Spinal cord (tissue), 10 donors: Measurements from ENCODE around the gene POMT2. TPM values are rescaled to one million over a fixed set of nuclear protein-coding genes. Genes with fewer than 3 reads are reported as not detected.

Source experiments
- DNase-seq, 6 donors: peaks; one replicate each; pipeline versions ENCODE4 v3.0.0 to v3.0.0-alpha.2; 2013 to 2015; ENCODE audit warnings: low spot score in 6 of 6, low read depth in 4 of 6
- H3K27ac ChIP-seq: one replicate; pipeline ENCODE4 v1.5.1; 2013; ENCODE audit warnings: low read depth, low read length, control low read depth
- H3K27me3 ChIP-seq: one replicate; pipeline ENCODE4 v1.6.1; 2013; ENCODE audit warnings: low read length; ENCODE audit not compliant: control insufficient read depth, insufficient read depth
- H3K36me3 ChIP-seq: one replicate; pipeline ENCODE4 v1.6.1; 2013; ENCODE audit warnings: low read length; ENCODE audit not compliant: control insufficient read depth, insufficient read depth
- H3K4me1 ChIP-seq: one replicate; pipeline ENCODE4 v1.6.1; 2013; ENCODE audit warnings: low read length; ENCODE audit not compliant: control insufficient read depth, insufficient read depth
- H3K4me3 ChIP-seq: one replicate; pipeline ENCODE4 v1.5.1; 2013; ENCODE audit warnings: low read depth, low read length, control low read depth
- H3K9me3 ChIP-seq: one replicate; pipeline ENCODE4 v1.6.1; 2013; ENCODE audit warnings: low read length; ENCODE audit not compliant: control insufficient read depth, insufficient read depth
- WGBS: methylation state at CpG from one replicate; pipeline ENCODE4 v1.1.5; 2013; ENCODE audit warnings: missing lambda C conversion rate; ENCODE audit not compliant: insufficient coverage; 5-methylcytosine and 5-hydroxymethylcytosine counted together
- polyA plus RNA-seq, 2 donors: library from polyadenylated mRNA; unstranded; fragments of 120-200 nt; gene quantifications; one replicate each; pipeline ENCODE4 v1.2.1, GENCODE V29; 2013; ENCODE audit not compliant: insufficient read length in 2 of 2
- total RNA-seq, 2 donors: library from RNA; depleted of rRNA in 1 of 2; stranded (reverse); fragments of 120-200 nt in 1 of 2; fragments of >200 nt in 1 of 2; gene quantifications; one replicate each; pipeline versions ENCODE4 v1.2.3 to v1.2.4, GENCODE V29; 2013 to 2014
- donor health status: healthy.

POMT2 gene
- total and polyA plus RNA-seq, 4 donors = 19.9 to 55.7 (median 31.2) TPM

GRCh38 chr14:77240336-77240915 lies 80.3 kb downstream of the POMT2 start:
- H3K27ac ChIP-seq = no peak overlapping the region
- DNase-seq = no peak

GRCh38 chr14:77239412-77239811 lies 81.3 kb downstream of the POMT2 start:
- Histone ChIP-seq H3K4me1 (peaks cover 4% of the 10 kb centered on the region), H3K27ac (no peak overlapping the region), H3K36me3 (peaks cover 57% of the 10 kb centered on the region), H3K4me3 (no peak overlapping the region), H3K27me3 (no peaks in the 10 kb centered on the region), H3K9me3 (no peaks in the 10 kb centered on the region)
- 97% methylated on average over 9 of the region's 16 CpGs for WGBS
- no peak for DNase-seq

More at GRCh38 chr14:77240336-77240915, 80.3 kb downstream of the POMT2 start:
- Histone ChIP-seq H3K9me3 (no peaks in the 10 kb centered on the region), H3K36me3 (peaks cover 57% of the 10 kb centered on the region), H3K4me1 (peaks cover 4% of the 10 kb centered on the region), H3K4me3 (no peak overlapping the region), H3K27me3 (no peaks in the 10 kb centered on the region)
- 81% methylated on average over 15 of the region's 15 CpGs for WGBS

- H3K27ac ChIP-seq = no peak overlapping the region
- no peak for DNase-seq
- H3K27me3 ChIP-seq = no peaks in the 10 kb centered on the region
- H3K4me1 ChIP-seq = peaks cover 4% of the 10 kb centered on the region
- H3K4me3 ChIP-seq = no peak overlapping the region
- H3K9me3 ChIP-seq = no peaks in the 10 kb centered on the region
- WGBS = 48% methylated on average over 3 of the region's 4 CpGs
- H3K36me3 ChIP-seq = peaks cover 54% of the 10 kb centered on the region
Measured at GRCh38 chr14:77238996-77239395, 81.7 kb downstream of the POMT2 start.

- H3K4me3 ChIP-seq = no peak overlapping the region
- DNase-seq = peak in 1 of 6 donors; percentile 31
- peaks cover 4% of the 10 kb centered on the region for H3K4me1 ChIP-seq
- 73% methylated on average over 3 of the region's 3 CpGs for WGBS
- no peaks in the 10 kb centered on the region for H3K9me3 ChIP-seq
- no peak overlapping the region for H3K27ac ChIP-seq
- no peaks in the 10 kb centered on the region for H3K27me3 ChIP-seq
- H3K36me3 ChIP-seq = peaks cover 49% of the 10 kb centered on the region
Measured at GRCh38 chr14:77238356-77238755, 82.3 kb downstream of the POMT2 start.

- H3K27ac ChIP-seq = no peak overlapping the region
- H3K9me3 ChIP-seq = no peaks in the 10 kb centered on the region
- 85% methylated on average over 5 of the region's 7 CpGs for WGBS
- DNase-seq = no peak
- no peaks in the 10 kb centered on the region for H3K27me3 ChIP-seq
- peaks cover 4% of the 10 kb centered on the region for H3K4me1 ChIP-seq
- H3K36me3 ChIP-seq = peaks cover 35% of the 10 kb centered on the region
- H3K4me3 ChIP-seq = no peak overlapping the region
Measured at GRCh38 chr14:77236814-77237213, 83.9 kb downstream of the POMT2 start.

- H3K27ac ChIP-seq = no peak overlapping the region
- DNase-seq = peak in 1 of 6 donors; percentile 39
- peaks cover 4% of the 10 kb centered on the region for H3K4me1 ChIP-seq
- WGBS = 28% methylated on average over 3 of the region's 3 CpGs
- H3K27me3 ChIP-seq = no peaks in the 10 kb centered on the region
- no peak overlapping the region for H3K4me3 ChIP-seq
- H3K36me3 ChIP-seq = peaks cover 32% of the 10 kb centered on the region
- H3K9me3 ChIP-seq = peaks cover 4% of the 10 kb centered on the region
Measured at GRCh38 chr14:77231721-77232120, 89.0 kb downstream of the POMT2 start.

GRCh38 chr14:77230914-77231313 lies 89.8 kb downstream of the POMT2 start:
- no peak for DNase-seq
- Histone ChIP-seq H3K27ac (no peak overlapping the region), H3K4me3 (no peak overlapping the region), H3K4me1 (peaks cover 4% of the 10 kb centered on the region), H3K27me3 (no peaks in the 10 kb centered on the region), H3K36me3 (peaks cover 33% of the 10 kb centered on the region), H3K9me3 (peaks cover 4% of the 10 kb centered on the region)
- 100% methylated on average over 1 of the region's 2 CpGs for WGBS

GRCh38 chr14:77228056-77228455 lies 92.6 kb downstream of the POMT2 start:
- Histone ChIP-seq H3K4me3 (no peak overlapping the region), H3K4me1 (peaks cover 4% of the 10 kb centered on the region), H3K36me3 (peaks cover 38% of the 10 kb centered on the region), H3K27me3 (no peaks in the 10 kb centered on the region), H3K27ac (no peak overlapping the region), H3K9me3 (peaks cover 4% of the 10 kb centered on the region)
- WGBS = 37% methylated on average over 3 of the region's 6 CpGs
- DNase-seq = no peak

- DNase-seq = no peak
- Histone ChIP-seq H3K27me3 (no peaks in the 10 kb centered on the region), H3K9me3 (peaks cover 4% of the 10 kb centered on the region), H3K27ac (no peak overlapping the region), H3K36me3 (peaks cover 37% of the 10 kb centered on the region), H3K4me3 (no peak overlapping the region), H3K4me1 (no peaks in the 10 kb centered on the region)
- 75% methylated on average over 14 of the region's 14 CpGs for WGBS
Measured at GRCh38 chr14:77225892-77226557, 94.7 kb downstream of the POMT2 start.

GRCh38 chr14:77225254-77225653 lies 95.4 kb downstream of the POMT2 start:
- H3K4me1 ChIP-seq = no peaks in the 10 kb centered on the region
- H3K36me3 ChIP-seq = peaks cover 37% of the 10 kb centered on the region
- no peak overlapping the region for H3K4me3 ChIP-seq
- DNase-seq = no peak
- H3K27me3 ChIP-seq = no peaks in the 10 kb centered on the region
- no peaks in the 10 kb centered on the region for H3K9me3 ChIP-seq
- 72% methylated on average over 8 of the region's 12 CpGs for whole genome bisulfite sequencing
- H3K27ac ChIP-seq = no peak overlapping the region
